Endothelial cell (in vitro differentiated cells): Measurements from ENCODE around the gene RERE. TPM values are rescaled to one million over a fixed set of nuclear protein-coding genes. Genes with fewer than 3 reads are reported as not detected.

Experiments used
- DNase-seq: peaks from one replicate; pipeline ENCODE4 v3.0.0; 2021; ENCODE audit warnings: low spot score
- H3K27ac Mint-ChIP-seq: one replicate; pipeline ENCODE4 v1.8.0; 2021; ENCODE audit warnings: mixed read lengths, inconsistent platforms; ENCODE audit not compliant: unreplicated experiment
- H3K27me3 Mint-ChIP-seq: one replicate; pipeline ENCODE4 v1.8.0; 2021; ENCODE audit warnings: mild to moderate bottlenecking, moderate library complexity, mixed read lengths, inconsistent platforms; ENCODE audit not compliant: unreplicated experiment
- H3K36me3 Mint-ChIP-seq: one replicate; pipeline ENCODE4 v1.8.0; 2021; ENCODE audit warnings: mild to moderate bottlenecking, low read depth, mixed read lengths, inconsistent platforms; ENCODE audit not compliant: unreplicated experiment
- H3K4me1 Mint-ChIP-seq: one replicate; pipeline ENCODE4 v1.8.0; 2021; ENCODE audit warnings: mild to moderate bottlenecking, mixed read lengths, inconsistent platforms; ENCODE audit not compliant: unreplicated experiment
- H3K4me3 Mint-ChIP-seq: one replicate; pipeline ENCODE4 v1.8.0; 2021; ENCODE audit warnings: mild to moderate bottlenecking, mixed read lengths, inconsistent platforms; ENCODE audit not compliant: unreplicated experiment
- H3K9me3 Mint-ChIP-seq: one replicate; pipeline ENCODE4 v1.8.0; 2021; ENCODE audit warnings: mixed read lengths, inconsistent platforms; ENCODE audit not compliant: unreplicated experiment
- total RNA-seq: library from RNA; stranded (reverse); fragmentation: NEBNext Ultra II Directional; extraction: Animal tissue kit (Norgen Biotek cat#: 25700); gene quantifications from one replicate; pipeline ENCODE4 v1.2.1, GENCODE V29; 2021; ENCODE audit not compliant: unreplicated experiment
- TF ChIP-seq, protein P1 (sequence below): fragments of 200-600 bp; sonication (generic); IDR thresholded peaks from one replicate; pipeline ENCODE4 v1.5.0; 2021; ENCODE audit warnings: antibody characterized with exemption; ENCODE audit not compliant: unreplicated experiment

RERE gene
- total RNA-seq, 1 donor from 2014 or later, result 115 TPM

DNA sequence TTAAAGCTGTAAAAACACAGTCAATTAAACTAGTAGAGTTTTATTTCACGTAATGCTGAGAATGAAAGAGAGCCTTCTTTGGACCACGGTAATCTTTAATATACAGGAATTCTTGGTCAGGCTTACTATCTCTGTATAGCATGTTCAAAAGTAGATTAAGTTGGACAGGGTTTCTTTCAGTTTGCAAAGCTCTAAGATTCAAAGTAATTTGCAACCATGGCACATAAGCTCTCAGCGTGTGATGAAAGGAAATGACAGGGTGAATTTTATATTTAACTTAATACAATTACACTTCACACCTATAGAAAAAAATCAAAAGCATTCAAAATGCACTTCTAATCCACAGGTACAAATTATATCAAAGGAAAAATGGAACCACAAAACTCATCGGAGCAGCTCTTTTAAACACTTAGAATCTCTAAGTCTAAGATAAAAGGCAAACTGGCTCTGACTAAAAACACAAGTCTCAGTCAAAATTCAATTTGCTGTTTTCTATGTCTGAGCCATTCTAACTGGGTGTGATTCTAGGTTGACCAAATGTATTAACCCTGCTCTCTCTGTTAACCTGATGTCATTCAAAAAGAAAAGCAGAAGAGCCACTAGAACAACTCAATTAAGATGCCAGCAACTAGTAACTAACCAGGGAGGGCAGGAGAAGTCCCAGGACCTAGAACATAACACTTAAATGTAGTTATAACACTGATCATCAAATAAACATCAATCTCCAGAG is 147.7 kb downstream of the RERE start:
- Mint-ChIP-seq H3K4me3 (no peak overlapping the region), H3K36me3 (no peaks in the 10 kb centered on the region), H3K27me3 (no peaks in the 10 kb centered on the region), H3K4me1 (peaks cover 28% of the 10 kb centered on the region), H3K27ac (no peak overlapping the region), H3K9me3 (no peaks in the 10 kb centered on the region)
- TF ChIP-seq, protein P1, sequence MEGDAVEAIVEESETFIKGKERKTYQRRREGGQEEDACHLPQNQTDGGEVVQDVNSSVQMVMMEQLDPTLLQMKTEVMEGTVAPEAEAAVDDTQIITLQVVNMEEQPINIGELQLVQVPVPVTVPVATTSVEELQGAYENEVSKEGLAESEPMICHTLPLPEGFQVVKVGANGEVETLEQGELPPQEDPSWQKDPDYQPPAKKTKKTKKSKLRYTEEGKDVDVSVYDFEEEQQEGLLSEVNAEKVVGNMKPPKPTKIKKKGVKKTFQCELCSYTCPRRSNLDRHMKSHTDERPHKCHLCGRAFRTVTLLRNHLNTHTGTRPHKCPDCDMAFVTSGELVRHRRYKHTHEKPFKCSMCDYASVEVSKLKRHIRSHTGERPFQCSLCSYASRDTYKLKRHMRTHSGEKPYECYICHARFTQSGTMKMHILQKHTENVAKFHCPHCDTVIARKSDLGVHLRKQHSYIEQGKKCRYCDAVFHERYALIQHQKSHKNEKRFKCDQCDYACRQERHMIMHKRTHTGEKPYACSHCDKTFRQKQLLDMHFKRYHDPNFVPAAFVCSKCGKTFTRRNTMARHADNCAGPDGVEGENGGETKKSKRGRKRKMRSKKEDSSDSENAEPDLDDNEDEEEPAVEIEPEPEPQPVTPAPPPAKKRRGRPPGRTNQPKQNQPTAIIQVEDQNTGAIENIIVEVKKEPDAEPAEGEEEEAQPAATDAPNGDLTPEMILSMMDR, result no peak
- no peak for DNase-seq

DNA sequence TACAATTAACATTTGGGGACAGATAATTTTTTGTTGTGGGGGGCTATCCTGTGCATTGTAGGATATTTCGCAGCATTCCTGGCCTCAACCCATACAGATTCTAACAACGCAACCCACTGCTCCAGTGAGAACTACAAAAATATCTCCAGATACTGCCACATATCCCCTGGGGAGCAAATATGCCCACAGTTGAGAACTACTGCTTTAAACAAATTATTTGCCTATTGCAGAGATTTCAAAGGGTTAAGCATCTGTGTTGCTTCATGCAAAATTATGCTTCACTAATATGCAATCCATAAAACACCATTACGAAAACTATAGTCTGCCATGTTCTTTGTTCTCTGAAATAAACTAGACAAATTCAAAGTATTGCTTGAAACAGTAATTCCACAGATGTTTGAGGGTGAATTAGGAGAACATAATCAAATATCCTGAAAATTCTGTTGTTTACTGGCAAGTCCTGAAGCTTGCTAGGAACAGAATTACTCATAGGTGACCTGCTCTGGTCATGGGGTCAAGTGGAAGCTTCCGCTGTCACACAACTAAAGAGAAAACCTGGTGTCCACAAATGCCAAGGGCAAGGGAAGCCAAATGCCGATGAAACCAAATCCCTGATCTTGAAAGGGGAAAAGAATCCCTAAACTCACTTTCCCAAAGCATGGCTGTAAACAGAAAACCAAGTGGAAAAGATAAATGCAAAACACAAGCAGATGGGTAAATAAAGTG is 149.4 kb downstream of the RERE start:
- Mint-ChIP-seq H3K4me1 (peaks cover 25% of the 10 kb centered on the region), H3K9me3 (no peaks in the 10 kb centered on the region), H3K27me3 (no peaks in the 10 kb centered on the region), H3K27ac (peak overlapping the region; percentile 49), H3K4me3 (no peak overlapping the region), H3K36me3 (no peaks in the 10 kb centered on the region)
- TF ChIP-seq, protein P1, result no peak
- DNase-seq, result no peak

DNA sequence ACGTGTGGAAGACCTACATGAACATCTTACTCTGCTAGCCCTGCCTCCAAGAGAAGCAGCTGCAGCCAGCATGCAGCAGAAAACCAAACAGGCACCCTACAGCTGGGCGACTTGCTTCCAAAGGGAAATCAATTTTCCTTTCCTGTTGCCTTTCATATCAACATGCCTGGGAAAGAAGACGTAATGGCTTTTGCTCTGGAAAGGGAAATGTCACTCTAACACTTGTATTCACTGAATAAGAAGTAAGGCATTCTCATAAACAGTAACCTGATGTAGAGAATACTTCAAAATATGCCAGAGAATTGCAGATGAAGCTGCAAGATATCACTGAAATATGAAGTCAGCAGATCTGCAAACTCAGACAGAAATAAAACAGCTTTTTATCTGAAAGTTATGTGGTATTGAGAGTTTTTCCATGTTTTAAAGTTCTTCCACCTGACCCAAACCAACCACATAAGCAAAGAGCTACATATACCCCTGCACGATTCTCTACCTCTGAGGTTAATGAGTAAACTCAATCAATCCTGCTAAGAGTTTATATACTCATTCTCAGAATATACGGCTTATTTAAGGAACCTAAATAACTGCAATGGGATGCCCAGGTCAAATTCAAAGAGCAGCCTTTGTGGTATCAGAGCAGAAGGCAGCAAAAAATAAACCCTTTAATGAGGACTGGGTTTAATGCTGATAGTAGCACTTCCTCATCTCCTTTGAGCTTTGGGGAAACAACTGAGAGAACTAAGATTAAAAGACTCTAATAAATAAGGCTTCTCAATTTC is 150.9 kb downstream of the RERE start:
- Mint-ChIP-seq H3K9me3 (no peaks in the 10 kb centered on the region), H3K36me3 (no peaks in the 10 kb centered on the region), H3K27ac (peak overlapping the region; percentile 10), H3K4me3 (no peak overlapping the region), H3K27me3 (no peaks in the 10 kb centered on the region), H3K4me1 (peaks cover 28% of the 10 kb centered on the region)
- DNase-seq, result no peak
- TF ChIP-seq, protein P1, result no peak

DNA sequence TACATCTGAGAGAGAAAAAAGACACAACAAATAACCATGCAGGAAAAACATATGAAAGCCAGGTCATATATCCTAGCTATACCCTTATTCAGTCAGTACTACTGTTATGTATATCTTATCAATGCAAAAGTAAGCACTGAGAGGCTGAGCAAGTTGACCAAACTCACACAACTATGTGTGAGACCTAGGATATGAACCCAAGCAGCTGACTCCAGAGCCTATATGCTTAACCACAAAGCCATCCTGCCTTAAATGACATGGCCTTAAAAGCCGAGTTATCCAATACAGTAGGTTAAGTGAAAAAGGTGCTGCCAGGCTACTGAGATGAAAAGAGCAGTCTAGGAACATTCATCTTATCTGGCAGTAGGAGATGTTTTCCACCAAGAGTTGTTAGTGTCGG is 151.6 kb downstream of the RERE start:
- TF ChIP-seq, protein P1, result no peak

More for the DNA sequence above, 151.6 kb downstream of the RERE start:
- Mint-ChIP-seq H3K9me3 (no peaks in the 10 kb centered on the region), H3K36me3 (no peaks in the 10 kb centered on the region), H3K4me1 (peaks cover 25% of the 10 kb centered on the region), H3K27ac (peak overlapping the region; percentile 10), H3K4me3 (no peak overlapping the region), H3K27me3 (no peaks in the 10 kb centered on the region)
- no peak for DNase-seq
